Esophagus squamous epithelium (tissue), 5 donors: Measurements from ENCODE around the gene SMC5. TPM values are rescaled to one million over a fixed set of nuclear protein-coding genes. Genes with fewer than 3 reads are reported as not detected.
A peak's percentile ranks its signal among the peaks of the same experiment; 100 is the strongest.

ENCODE experiments used
- DNase-seq: peaks from one replicate; lab custom pipeline; 2025; lab: John Stamatoyannopoulos, UW
- H3K27ac ChIP-seq, 4 donors: fragments of 200-600 bp; sonication (generic); one replicate each; pipeline ENCODE4 v1.5.1; 2016 to 2019; ENCODE audit warnings: mild to moderate bottlenecking in 1 of 4
- H3K27me3 ChIP-seq, 4 donors: fragments of 200-600 bp; sonication (generic); 1 replicate in 3 of 4; 2 replicates in 1 of 4; pipeline versions ENCODE4 v1.5.1 to v1.6.0; 2017 to 2021; ENCODE audit warnings: antibody characterized with exemption in 1 of 4
- H3K36me3 ChIP-seq, 3 donors: fragments of 200-600 bp; sonication (generic); one replicate each; pipeline ENCODE4 v1.5.1; 2016 to 2019
- H3K4me1 ChIP-seq, 3 donors: fragments of 200-600 bp; sonication (generic); one replicate each; pipeline ENCODE4 v1.5.1; 2017 to 2019
- H3K4me3 ChIP-seq, 4 donors: fragments of 200-600 bp; sonication (generic); 1 replicate in 3 of 4; 2 replicates in 1 of 4; pipeline ENCODE4 v1.5.1; 2016 to 2019; ENCODE audit warnings: mild to moderate bottlenecking in 2 of 4, moderate library complexity in 1 of 4
- H3K9me3 ChIP-seq, 3 donors: fragments of 200-600 bp; sonication (generic); one replicate each; pipeline ENCODE4 v1.5.1; 2016 to 2019
- POLR2A ChIP-seq, 4 donors: fragments of 450-650 bp; IDR thresholded peaks; one replicate each; pipeline ENCODE4 v1.6.1; 2017; ENCODE audit warnings: antibody characterized with exemption in 4 of 4, mild to moderate bottlenecking in 4 of 4, moderate library complexity in 3 of 4
- WGBS, 2 donors: methylation state at CpG; one replicate each; pipeline ENCODE4 v1.1.5; 2018; 5-methylcytosine and 5-hydroxymethylcytosine counted together
- intact Hi-C: fragments of 100-400 bp; cut with DNase I; formaldehyde crosslinking; loops from one replicate; pipeline ENCODE4 v1.15.0; 2022
- total RNA-seq, 4 donors: library from RNA; depleted of rRNA; stranded (reverse); fragments of >200 nt; gene quantifications; one replicate each; pipeline ENCODE4 v1.1.0, GENCODE V29; 2016
- TF ChIP-seq, protein P1 (sequence below), 6 experiments: fragments of 450-650 bp in 4 of 6; fragments of 200-600 bp in 2 of 6; sonication (generic) in 2 of 6; IDR thresholded peaks; one replicate each; pipeline ENCODE4 v1.5.1; 2016 to 2019; ENCODE audit warnings: antibody characterized with exemption in 6 of 6, mild to moderate bottlenecking in 4 of 6, moderate library complexity in 4 of 6
- donor health status: DM: yes; HTN: yes; CAD: no.

Gene SMC5
- total RNA-seq, 4 donors from 2014 or later: 16.5 to 36.0 (median 23.9) TPM

- TF ChIP-seq, protein P1, sequence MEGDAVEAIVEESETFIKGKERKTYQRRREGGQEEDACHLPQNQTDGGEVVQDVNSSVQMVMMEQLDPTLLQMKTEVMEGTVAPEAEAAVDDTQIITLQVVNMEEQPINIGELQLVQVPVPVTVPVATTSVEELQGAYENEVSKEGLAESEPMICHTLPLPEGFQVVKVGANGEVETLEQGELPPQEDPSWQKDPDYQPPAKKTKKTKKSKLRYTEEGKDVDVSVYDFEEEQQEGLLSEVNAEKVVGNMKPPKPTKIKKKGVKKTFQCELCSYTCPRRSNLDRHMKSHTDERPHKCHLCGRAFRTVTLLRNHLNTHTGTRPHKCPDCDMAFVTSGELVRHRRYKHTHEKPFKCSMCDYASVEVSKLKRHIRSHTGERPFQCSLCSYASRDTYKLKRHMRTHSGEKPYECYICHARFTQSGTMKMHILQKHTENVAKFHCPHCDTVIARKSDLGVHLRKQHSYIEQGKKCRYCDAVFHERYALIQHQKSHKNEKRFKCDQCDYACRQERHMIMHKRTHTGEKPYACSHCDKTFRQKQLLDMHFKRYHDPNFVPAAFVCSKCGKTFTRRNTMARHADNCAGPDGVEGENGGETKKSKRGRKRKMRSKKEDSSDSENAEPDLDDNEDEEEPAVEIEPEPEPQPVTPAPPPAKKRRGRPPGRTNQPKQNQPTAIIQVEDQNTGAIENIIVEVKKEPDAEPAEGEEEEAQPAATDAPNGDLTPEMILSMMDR (IDR thresholded peaks at IDR 0.05): no peak
- TF ChIP-seq POLR2A (IDR thresholded peaks at IDR 0.05): no peak
- WGBS, 2 donors: 1 to 2% methylated on average over 6 to 10 of the region's 10 CpGs
- intact Hi-C loops: no loop called here
- Histone ChIP-seq H3K36me3 (peaks cover 0 to 4% (median 4%) of the 10 kb centered on the region in 3 donors), H3K27me3 (no peaks in the 10 kb centered on the region), H3K4me3 (peak overlapping the region; percentile 80 to 89 (median 84)), H3K4me1 (peaks cover 26 to 76% (median 38%) of the 10 kb centered on the region in 3 donors), H3K27ac (peak overlapping the region; percentile 97 to 98 (median 98)), H3K9me3 (no peaks in the 10 kb centered on the region)
- no peak for DNase-seq
Observed at GRCh38 chr9:70259512-70259802, 679 bp downstream of the SMC5 start.

DNA sequence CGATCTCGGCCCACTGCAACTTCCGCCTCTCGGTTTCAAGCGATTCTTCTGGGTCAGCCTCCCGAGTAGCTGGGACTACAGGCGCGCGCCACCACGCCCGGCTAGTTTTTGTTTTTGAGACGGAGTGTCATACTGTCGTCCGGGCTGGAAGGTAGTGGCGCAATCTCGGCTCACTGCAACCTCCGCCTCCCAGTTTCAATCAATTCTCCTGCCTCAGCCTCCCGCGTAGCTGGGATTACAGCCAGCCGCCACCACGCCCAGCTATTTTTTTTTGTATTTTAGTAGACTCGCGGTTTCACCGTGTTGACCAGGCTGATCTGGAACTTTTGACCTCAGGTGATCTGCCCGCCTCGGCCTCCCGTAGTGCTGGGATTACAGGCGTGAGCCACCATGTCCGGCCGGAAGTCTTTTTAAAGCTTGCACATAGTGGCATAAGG is 1.2 kb downstream of the SMC5 start:
- TF ChIP-seq, protein P1 (IDR thresholded peaks at IDR 0.05): no peak
- no peak for TF ChIP-seq POLR2A (IDR thresholded peaks at IDR 0.05)
- WGBS, 2 donors: 68 to 77% methylated on average over 28 to 30 of the region's 30 CpGs
- Histone ChIP-seq H3K27ac (peak overlapping the region in 3 of 4 donors; percentile 98), H3K4me1 (peaks cover 26 to 76% (median 38%) of the 10 kb centered on the region in 3 donors), H3K4me3 (peak overlapping the region; percentile 80 to 89 (median 84)), H3K9me3 (no peaks in the 10 kb centered on the region), H3K36me3 (peaks cover 0 to 10% (median 9%) of the 10 kb centered on the region in 3 donors), H3K27me3 (no peaks in the 10 kb centered on the region)
- DNase-seq: no peak
- intact Hi-C loops: no loop called here

GRCh38 chr9:70260606-70261005 is 1.8 kb downstream of the SMC5 start:
- intact Hi-C loops: no loop called here
- 84 to 87% methylated on average over 7 to 8 of the region's 8 CpGs for WGBS, 2 donors

DNA sequence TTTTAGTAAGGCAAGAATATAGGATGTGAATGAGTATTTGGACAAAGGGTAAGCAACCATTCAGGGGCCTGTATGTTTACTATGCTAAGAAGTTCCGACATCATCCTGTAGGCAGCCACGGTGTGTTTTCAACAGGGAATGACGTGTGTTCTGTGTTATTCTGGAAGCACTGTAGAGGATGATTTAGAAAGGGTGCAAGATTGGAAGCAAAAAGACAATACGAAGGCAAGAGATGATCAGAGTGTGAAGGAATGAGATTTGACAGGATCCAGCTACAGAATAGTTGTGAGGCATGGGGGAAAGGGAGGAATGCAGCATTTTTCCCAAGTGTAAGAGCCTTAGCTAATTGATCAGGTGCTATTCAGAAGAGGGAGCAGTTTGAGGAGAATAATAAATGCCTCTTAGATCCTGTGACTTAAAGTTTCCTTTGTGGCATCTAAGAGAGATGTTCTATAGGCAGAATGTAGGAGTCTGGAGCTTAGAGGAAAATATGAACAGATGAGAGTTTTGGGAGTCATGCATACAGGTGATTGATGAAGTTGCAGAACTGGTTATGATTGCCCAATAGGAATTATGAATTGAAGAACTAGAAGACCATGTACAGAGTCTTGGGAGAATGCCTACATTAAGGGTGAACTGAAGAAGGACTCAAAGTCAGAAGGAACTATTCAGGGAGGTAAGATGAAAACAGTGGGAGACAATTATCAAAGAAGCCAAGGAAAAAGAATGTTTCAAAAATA is 2.5 kb downstream of the SMC5 start:
- TF ChIP-seq, protein P1 (IDR thresholded peaks at IDR 0.05): peak in 1 of 6 experiments; percentile 6
- no peak for TF ChIP-seq POLR2A (IDR thresholded peaks at IDR 0.05)
- Histone ChIP-seq H3K27ac (peak overlapping the region in 2 of 4 donors; percentile 98), H3K4me3 (peak overlapping the region in 3 of 4 donors; percentile 80 to 89 (median 82)), H3K36me3 (peaks cover 0 to 23% (median 13%) of the 10 kb centered on the region in 3 donors), H3K9me3 (no peaks in the 10 kb centered on the region), H3K27me3 (no peaks in the 10 kb centered on the region), H3K4me1 (peaks cover 26 to 66% (median 38%) of the 10 kb centered on the region in 3 donors)
- WGBS, 2 donors: 34 to 61% methylated on average over 4 of the region's 4 CpGs
- DNase-seq: no peak
- intact Hi-C loops: no loop called here

More at GRCh38 chr9:70260606-70261005, 1.8 kb downstream of the SMC5 start:
- peak overlapping the region in 3 of 4 donors; percentile 98 for H3K27ac ChIP-seq
- H3K36me3 ChIP-seq: peaks cover 0 to 16% (median 13%) of the 10 kb centered on the region in 3 donors
- DNase-seq: no peak
- no peak for TF ChIP-seq POLR2A (IDR thresholded peaks at IDR 0.05)
- TF ChIP-seq, protein P1 (IDR thresholded peaks at IDR 0.05): no peak
- H3K9me3 ChIP-seq: no peaks in the 10 kb centered on the region
- peak overlapping the region; percentile 80 to 89 (median 84) for H3K4me3 ChIP-seq
- H3K4me1 ChIP-seq: peaks cover 26 to 72% (median 38%) of the 10 kb centered on the region in 3 donors
- no peaks in the 10 kb centered on the region for H3K27me3 ChIP-seq

GRCh38 chr9:70262366-70262765 is 3.6 kb downstream of the SMC5 start:
- peaks cover 0 to 34% (median 13%) of the 10 kb centered on the region in 3 donors for H3K36me3 ChIP-seq
- TF ChIP-seq, protein P1 (IDR thresholded peaks at IDR 0.05): no peak
- TF ChIP-seq POLR2A (IDR thresholded peaks at IDR 0.05): no peak
- intact Hi-C loops: no loop called here
- no peaks in the 10 kb centered on the region for H3K9me3 ChIP-seq
- H3K27me3 ChIP-seq: no peaks in the 10 kb centered on the region
- no peak overlapping the region for H3K4me3 ChIP-seq
- peak overlapping the region in 2 of 4 donors; percentile 45 to 62 for H3K27ac ChIP-seq
- no peak for DNase-seq
- WGBS, 2 donors: 82 to 83% methylated on average over 2 of the region's 2 CpGs
- H3K4me1 ChIP-seq: peaks cover 22 to 58% (median 32%) of the 10 kb centered on the region in 3 donors
